Glomerular visceral epithelial cell (primary cell): ENCODE measurements around the gene SIK3.
"Not testable (repeated sequence)": the region's sequence is repeated elsewhere in the genome, so short reads cannot be mapped to it uniquely, and the experiment has no call there.

Source experiments
- DNase-seq: peaks from one replicate; pipeline ENCODE4 v3.0.0-alpha.2; 2016; ENCODE audit errors: extremely low spot score

Gene SIK3

GRCh38 chr11:116825854-116826750 lies 272.1 kb downstream of the SIK3 start:
- DNase-seq = no peak

GRCh38 chr11:116825434-116825833 lies 272.8 kb downstream of the SIK3 start:
- no peak for DNase-seq

GRCh38 chr11:116823031-116823843 lies 275.0 kb downstream of the SIK3 start, which contains the start of gene APOA4:
Gene APOA4, minus strand, starts transcription at chr11:116823304. Its CDS starts 113 bp downstream, at chr11:116823191.
- DNase-seq = no peak

- DNase-seq = no peak
Observed at GRCh38 chr11:116822575-116822974, 275.7 kb downstream of the SIK3 start.

GRCh38 chr11:116821050-116821918 lies 276.9 kb downstream of the SIK3 start:
- DNase-seq = no peak

- DNase-seq = no peak
Observed at GRCh38 chr11:116819049-116819448, 279.2 kb downstream of the SIK3 start.

DNA sequence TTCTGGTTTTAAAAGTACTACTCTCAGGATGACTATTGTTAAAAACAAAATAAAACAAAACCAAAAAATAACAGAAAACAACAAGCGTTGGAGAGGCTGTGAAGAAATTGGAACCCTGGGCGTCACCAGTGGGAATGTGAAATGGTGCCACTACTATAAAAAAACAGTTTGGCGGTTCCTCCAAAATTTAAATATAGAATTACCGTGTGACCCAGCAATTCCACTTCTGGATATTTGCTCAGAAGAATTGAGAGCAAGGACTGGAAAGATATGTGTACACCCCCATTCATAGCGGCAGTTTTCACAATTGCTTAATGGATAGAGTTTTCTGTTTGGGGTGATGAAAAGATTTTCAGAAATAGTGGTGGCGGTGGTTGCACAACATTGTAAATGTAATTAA lies 283.7 kb downstream of the SIK3 start:
- DNase-seq = no peak

- no peak for DNase-seq
Observed at GRCh38 chr11:116813781-116814471, 284.3 kb downstream of the SIK3 start.

- DNase-seq = no peak
Observed at GRCh38 chr11:116813170-116813569, 285.1 kb downstream of the SIK3 start.

DNA sequence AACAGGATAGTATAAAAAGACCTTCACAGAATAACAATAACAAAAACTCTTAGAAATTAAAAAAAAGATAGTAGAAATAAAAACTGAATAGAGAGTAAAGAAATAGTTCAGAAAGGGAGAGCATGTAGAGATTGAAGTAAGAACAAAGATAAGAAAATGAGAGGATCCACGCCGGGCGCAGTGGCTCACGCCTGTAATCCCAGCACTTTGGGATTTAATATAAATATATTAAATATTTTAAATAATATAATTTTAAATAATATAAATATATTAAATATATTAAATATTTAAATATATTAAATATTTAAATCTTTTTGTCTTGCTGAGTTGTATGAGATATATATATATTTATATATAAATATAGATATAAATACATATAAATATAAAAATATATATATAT lies 286.1 kb downstream of the SIK3 start:
- no peak for DNase-seq

DNA sequence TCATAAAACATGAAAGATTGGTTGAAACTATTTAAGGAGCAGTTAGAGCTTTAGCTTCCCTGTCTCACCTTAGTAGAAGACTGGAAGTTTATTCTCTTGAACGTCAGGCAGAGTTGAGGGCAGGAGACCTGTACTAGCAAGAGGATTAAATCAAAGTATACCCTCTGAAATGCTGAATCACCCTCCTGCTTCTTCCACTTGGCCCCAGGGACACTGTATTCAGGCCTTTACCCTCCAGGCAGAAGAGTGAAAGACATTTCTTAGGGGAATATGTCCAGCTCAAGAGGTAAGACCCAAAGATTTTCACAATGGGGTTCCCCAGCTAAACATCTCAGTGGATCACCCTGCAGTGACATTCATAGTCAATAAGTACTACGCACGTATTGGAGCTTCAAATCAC lies 287.0 kb downstream of the SIK3 start:
- no peak for DNase-seq

GRCh38 chr11:116808262-116809175 lies 289.7 kb downstream of the SIK3 start:
- DNase-seq = no peak

DNA sequence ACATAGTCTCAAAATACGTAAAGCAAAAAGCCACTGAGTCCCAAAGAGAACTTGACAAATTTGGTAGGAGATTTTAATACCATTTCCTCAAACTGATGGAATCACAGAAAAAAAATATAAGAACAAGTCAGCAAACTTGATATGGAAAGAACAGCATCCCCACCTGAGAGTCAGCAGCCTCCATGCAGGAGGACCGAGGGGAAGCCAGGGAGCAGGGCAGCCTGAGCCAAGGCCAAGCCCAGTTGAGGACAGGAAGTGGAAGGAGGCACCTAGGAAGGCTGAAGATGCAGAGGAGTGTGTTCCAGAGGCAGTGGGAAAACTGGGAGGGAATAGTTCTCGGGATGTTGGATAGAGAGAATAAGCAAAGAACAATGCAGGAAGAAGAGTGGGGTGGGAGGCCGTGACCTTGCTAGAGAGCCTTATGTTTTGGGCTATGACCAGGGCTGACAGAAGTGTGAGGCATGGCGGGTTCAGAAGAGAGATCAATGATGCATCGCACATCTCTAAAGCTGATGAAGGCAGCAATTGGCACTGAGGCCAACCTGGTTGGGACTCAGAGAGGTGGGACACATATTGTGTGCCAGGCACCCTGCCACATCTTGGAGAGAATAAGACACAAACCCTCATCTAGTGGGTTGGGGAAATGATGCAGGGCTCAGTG lies 290.5 kb downstream of the SIK3 start:
- no peak for DNase-seq

DNA sequence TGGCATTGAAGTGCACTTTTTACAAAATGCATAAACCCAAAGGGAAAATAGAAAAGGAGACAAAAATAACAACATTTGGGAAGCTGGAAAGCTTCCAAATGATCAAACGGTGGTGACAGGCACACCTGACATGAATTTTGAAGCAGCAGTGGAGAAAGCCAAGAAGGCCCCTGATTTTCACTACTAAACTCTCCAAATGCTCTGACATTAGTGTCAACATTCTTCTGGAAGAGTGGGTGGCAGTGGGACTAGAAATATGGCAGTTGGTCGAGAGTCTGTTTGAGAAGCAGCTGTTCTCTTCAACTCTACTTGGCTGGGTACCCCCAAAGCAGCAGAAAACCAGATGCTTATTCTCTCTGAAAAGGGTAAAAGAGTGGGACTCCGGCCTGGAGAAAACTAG lies 294.2 kb downstream of the SIK3 start:
- no peak for DNase-seq

- DNase-seq = not testable (repeated sequence)
Observed at GRCh38 chr11:116801662-116802061, 296.6 kb downstream of the SIK3 start.

- no peak for DNase-seq
Observed at GRCh38 chr11:116800610-116801009, 297.6 kb downstream of the SIK3 start.

DNA sequence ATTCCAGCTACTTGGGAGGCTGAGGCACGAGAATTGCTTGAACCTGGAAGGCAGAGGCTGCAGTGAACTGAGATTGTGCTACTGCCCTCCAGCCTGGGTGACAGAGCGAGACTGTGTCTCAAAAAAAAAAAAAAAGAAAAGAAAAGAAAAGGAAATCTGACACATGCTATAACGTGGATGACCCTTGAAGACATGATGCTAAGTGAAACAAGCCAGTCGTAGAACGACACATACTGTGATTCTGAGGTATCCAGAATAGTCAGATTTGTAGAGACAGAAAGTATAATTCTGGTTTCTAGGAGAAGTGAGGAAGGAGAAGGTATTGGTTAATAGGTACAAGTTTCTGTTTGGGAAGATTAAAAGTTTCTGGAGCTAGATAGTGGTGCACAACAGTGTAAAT lies 299.9 kb downstream of the SIK3 start:
- DNase-seq = no peak

- DNase-seq = no peak
Observed at GRCh38 chr11:116797816-116798215, 300.4 kb downstream of the SIK3 start.

DNA sequence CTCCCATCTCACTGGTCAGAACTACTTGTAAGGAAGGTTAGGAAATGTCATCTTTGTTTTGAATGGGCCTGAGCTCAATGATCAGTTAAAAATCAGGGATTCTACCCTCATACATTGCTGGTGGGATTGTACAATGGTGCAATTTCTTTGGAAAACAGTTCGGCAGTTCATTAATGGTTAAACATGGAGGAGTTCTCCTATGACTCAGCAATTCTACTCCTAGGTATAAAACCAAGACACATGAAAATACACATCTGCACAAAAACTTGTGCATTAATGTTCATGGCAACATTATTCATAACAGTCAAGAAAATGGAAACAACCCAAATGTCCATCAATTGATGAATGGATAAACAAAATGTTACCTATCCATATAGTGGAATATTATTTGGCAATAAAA lies 301.7 kb downstream of the SIK3 start:
- no peak for DNase-seq

GRCh38 chr11:116794851-116795250 lies 303.4 kb downstream of the SIK3 start:
- DNase-seq = no peak
